ENCODE data around the gene RARB.

GRCh38 chr3:25563601-25564000, 135.5 kb downstream of the RARB start:
- TF ChIP-seq POLR2AphosphoS5 (IDR thresholded peaks at IDR 0.05; ENCODE audit: borderline replicate concordance, low read depth, low read length) (no peak), EZH2 (IDR thresholded peaks at IDR 0.05) (no peak), FOXP2 (optimal IDR thresholded peaks at IDR 0.05; ENCODE audit: control extremely low read depth, extremely low read length, insufficient read depth) (no peak)
